IMR-90 (cell line): Measurements from ENCODE around the gene SPATA17. TPM values are rescaled to one million over a fixed set of nuclear protein-coding genes. Genes with fewer than 3 reads are reported as not detected.

Experiments
- ATAC-seq: fragments of 200-7000 bp; cut with Tn5 transposase; 2 replicates; pipeline ENCODE4 v1.9.1; 2020; ENCODE audit warnings: low read depth, mild to moderate bottlenecking, moderate library complexity
- BruUV-seq: library from RNA; stranded (reverse); fragments of 400-500 nt; replicated peaks from 2 replicates; lab custom pipeline; 2021; lab: Mats Ljungman, UMichigan
- CTCF ChIA-PET: fragments of 300-600 bp; formaldehyde crosslinking; extraction: SDS; loops from one replicate; lab custom pipeline; 2021; ENCODE audit warnings: antibody characterized with exemption; lab: Yijun Ruan, JAX
- POLR2A ChIA-PET: fragments of 300-600 bp; sonication (Branson Sonifier 250); formaldehyde crosslinking; loops from one replicate; lab custom pipeline; 2022; ENCODE audit warnings: antibody characterized with exemption; ENCODE audit not compliant: unreplicated experiment; lab: Charles Lee
- DNase-seq: peaks from one replicate; pipeline ENCODE4 v3.0.0; 2013
- H2AFZ ChIP-seq: replicated peaks from 2 replicates; pipeline ENCODE3; 2013; ENCODE audit warnings: low read length, mild to moderate bottlenecking; ENCODE audit not compliant: poor library complexity
- H2AK5ac ChIP-seq: 2 replicates; pipeline ENCODE4 v1.6.1; 2013; ENCODE audit warnings: low read depth, low read length, inconsistent platforms
- H2AK9ac ChIP-seq: replicated peaks from 2 replicates; pipeline ENCODE3; 2013; ENCODE audit warnings: mild to moderate bottlenecking, low read depth, low read length, moderate library complexity; ENCODE audit not compliant: poor library complexity
- H2BK120ac ChIP-seq: 2 replicates; pipeline ENCODE4 v1.6.1; 2013; ENCODE audit warnings: low read depth, low read length, inconsistent platforms
- H2BK15ac ChIP-seq: 3 replicates; pipeline ENCODE4 v1.6.1; 2013; ENCODE audit warnings: low read depth, low read length, inconsistent platforms
- H2BK20ac ChIP-seq: 2 replicates; pipeline ENCODE4 v1.6.1; 2013; ENCODE audit warnings: low read depth, mild to moderate bottlenecking, inconsistent platforms, low read length, moderate library complexity
- H2BK5ac ChIP-seq: 2 replicates; pipeline ENCODE4 v1.6.1; 2013; ENCODE audit warnings: mild to moderate bottlenecking, low read depth, low read length, inconsistent platforms; ENCODE audit not compliant: poor library complexity, severe bottlenecking
- H3K14ac ChIP-seq: replicated peaks from 2 replicates; pipeline ENCODE4 v1.6.1; 2013; ENCODE audit warnings: low read depth, low read length, inconsistent platforms
- H3K18ac ChIP-seq: 2 replicates; pipeline ENCODE4 v1.6.1; 2013; ENCODE audit warnings: low read depth, low read length, control low read depth
- H3K23ac ChIP-seq: 2 replicates; pipeline ENCODE4 v1.6.1; 2013; ENCODE audit warnings: low read depth, low read length, inconsistent platforms
- H3K27ac ChIP-seq: 2 replicates; pipeline ENCODE4 v1.5.1; 2013; ENCODE audit warnings: mild to moderate bottlenecking, control low read depth, low read length; ENCODE audit not compliant: insufficient read depth
- H3K27me3 ChIP-seq: 2 replicates; pipeline ENCODE4 v1.6.1; 2013; ENCODE audit warnings: low read length; ENCODE audit not compliant: control insufficient read depth, insufficient read depth
- H3K36me3 ChIP-seq: 2 replicates; pipeline ENCODE4 v1.6.1; 2013; ENCODE audit warnings: low read length, mixed read lengths; ENCODE audit not compliant: control insufficient read depth, insufficient read depth
- H3K4ac ChIP-seq: 2 replicates; pipeline ENCODE4 v1.6.1; 2013; ENCODE audit warnings: low read depth, low read length, inconsistent platforms
- H3K4me1 ChIP-seq: 2 replicates; pipeline ENCODE4 v1.6.1; 2013; ENCODE audit warnings: low read length, mixed read lengths; ENCODE audit not compliant: control insufficient read depth, insufficient read depth
- H3K4me2 ChIP-seq: 2 replicates; pipeline ENCODE4 v1.6.1; 2013; ENCODE audit warnings: low read depth, mild to moderate bottlenecking, control low read depth, low read length, moderate library complexity
- H3K4me3 ChIP-seq: 2 replicates; pipeline ENCODE4 v1.5.1; 2013; ENCODE audit warnings: low read depth, mild to moderate bottlenecking, control low read depth, low read length, moderate library complexity; ENCODE audit not compliant: insufficient read depth
- H3K56ac ChIP-seq: 2 replicates; pipeline ENCODE4 v1.6.1; 2013; ENCODE audit warnings: low read length, inconsistent platforms; ENCODE audit not compliant: insufficient read depth; ENCODE audit errors: extremely low read depth
- H3K79me1 ChIP-seq, 2 experiments: 2 replicates each; pipeline ENCODE4 v1.6.1; 2013; ENCODE audit warnings: low read length in 2 of 2, inconsistent platforms in 1 of 2, low read depth in 1 of 2
- H3K9ac ChIP-seq: 2 replicates; pipeline ENCODE4 v1.6.1; 2013; ENCODE audit warnings: low read depth, low read length, control low read depth
- H3K9me1 ChIP-seq: 2 replicates; pipeline ENCODE4 v1.6.1; 2013; ENCODE audit warnings: low read length, inconsistent platforms; ENCODE audit not compliant: insufficient read depth
- H3K9me3 ChIP-seq: 2 replicates; pipeline ENCODE4 v1.6.1; 2013; ENCODE audit warnings: low read length; ENCODE audit not compliant: control insufficient read depth, insufficient read depth
- H4K20me1 ChIP-seq: 2 replicates; pipeline ENCODE4 v1.6.1; 2013; ENCODE audit warnings: low read length, inconsistent platforms; ENCODE audit not compliant: insufficient read depth
- H4K5ac ChIP-seq: 2 replicates; pipeline ENCODE4 v1.6.1; 2013; ENCODE audit warnings: mild to moderate bottlenecking, low read depth, low read length, control low read depth
- H4K8ac ChIP-seq, 2 experiments: 2 replicates each; pipeline ENCODE4 v1.6.1; 2013; ENCODE audit warnings: low read depth in 2 of 2, low read length in 2 of 2, control low read depth in 1 of 2, inconsistent platforms in 1 of 2
- H4K91ac ChIP-seq: 2 replicates; pipeline ENCODE4 v1.6.1; 2013; ENCODE audit warnings: low read depth, low read length, inconsistent platforms; ENCODE audit not compliant: insufficient read depth
- CEBPB ChIP-seq: IDR thresholded peaks from 2 replicates; pipeline ENCODE4 v1.6.1; 2012; ENCODE audit warnings: low read depth, low read length, improper control_type of control experiment
- CHD1 ChIP-seq: IDR thresholded peaks from 2 replicates; pipeline ENCODE4 v1.6.1; 2012; ENCODE audit warnings: low read depth, low read length, improper control_type of control experiment
- FOS ChIP-seq: fragments of 150-350 bp; IDR thresholded peaks from 2 replicates; pipeline ENCODE4 v1.6.1; 2016; ENCODE audit warnings: low read depth, low read length
- MAFK ChIP-seq: IDR thresholded peaks from 2 replicates; pipeline ENCODE4 v1.6.1; 2012; ENCODE audit warnings: low read depth, low read length, improper control_type of control experiment
- MAZ ChIP-seq: IDR thresholded peaks from 2 replicates; pipeline ENCODE4 v1.6.1; 2012; ENCODE audit warnings: low read depth, mild to moderate bottlenecking, low read length, improper control_type of control experiment, moderate library complexity, borderline replicate concordance
- MXI1 ChIP-seq: IDR thresholded peaks from 2 replicates; pipeline ENCODE4 v1.6.1; 2012; ENCODE audit warnings: low read depth, mild to moderate bottlenecking, low read length, moderate library complexity, borderline replicate concordance
- NFE2L2 ChIP-seq: fragments of 150-350 bp; IDR thresholded peaks from 2 replicates; pipeline ENCODE4 v1.6.1; 2016; ENCODE audit warnings: low read depth, mild to moderate bottlenecking, low read length
- POLR2A ChIP-seq: IDR thresholded peaks from 2 replicates; pipeline ENCODE4 v1.6.1; 2012; ENCODE audit warnings: mild to moderate bottlenecking, low read depth, low read length
- RCOR1 ChIP-seq: IDR thresholded peaks from 2 replicates; pipeline ENCODE4 v1.6.1; 2012; ENCODE audit warnings: mild to moderate bottlenecking, low read length, improper control_type of control experiment; ENCODE audit not compliant: insufficient replicate concordance
- RFX5 ChIP-seq: IDR thresholded peaks from 2 replicates; pipeline ENCODE4 v1.8.0; 2012; ENCODE audit warnings: low read depth, mild to moderate bottlenecking, low read length, moderate library complexity
- WGBS, 2 experiments: methylation state at CpG; one replicate each; pipeline versions ENCODE4 v1.1.5 to v1.1.7; 2013; ENCODE audit warnings: missing lambda C conversion rate in 2 of 2; ENCODE audit not compliant: insufficient read length in 1 of 2; ENCODE audit errors: extremely low coverage in 2 of 2; 5-methylcytosine and 5-hydroxymethylcytosine counted together
- dilution Hi-C: fragments of 300-500 bp; cut with HindIII; formaldehyde crosslinking; loops from one replicate; pipeline ENCODE4 v1.14.3; 2018; ENCODE audit warnings: low sequenced_read_pairs; ENCODE audit not compliant: unreplicated experiment
- in situ Hi-C: fragments of 300-500 bp; cut with MboI; formaldehyde crosslinking; loops from 3 replicates; pipeline ENCODE4 v1.14.3; 2019; ENCODE audit warnings: low sequenced_read_pairs, inconsistent platforms, mixed read lengths
- intact Hi-C: fragments of 100-400 bp; cut with micrococcal nuclease; formaldehyde crosslinking; loops from 2 replicates; pipeline ENCODE4 v1.10.0; 2022
- polyA plus RNA-seq, 3 experiments: library from polyadenylated mRNA; depleted of rRNA; stranded (reverse); fragments of >200 nt; gene quantifications; 2 replicates each; pipeline ENCODE4 v1.2.3, GENCODE V29; 2012; ENCODE audit warnings: low replicate concordance in 1 of 3
- total RNA-seq: library from RNA; depleted of rRNA; stranded (reverse); fragments of >200 nt; gene quantifications from 2 replicates; pipeline ENCODE4 v1.2.3, GENCODE V29; 2012
- TF ChIP-seq, protein P1 (sequence below): conservative IDR thresholded peaks from 2 replicates; pipeline ENCODE4 v1.5.1; 2012; ENCODE audit warnings: mild to moderate bottlenecking, low read depth, low read length, improper control_type of control experiment
- TF ChIP-seq, protein P2 (sequence below): fragments of 150-350 bp; IDR thresholded peaks from 2 replicates; pipeline ENCODE4 v1.6.1; 2017; ENCODE audit warnings: mild to moderate bottlenecking, antibody characterized with exemption, low read length, low read depth
- TF ChIP-seq, protein P3 (sequence below): fragments of 150-350 bp; IDR thresholded peaks from 2 replicates; pipeline ENCODE4 v1.6.1; 2016; ENCODE audit warnings: low read depth, mild to moderate bottlenecking, low read length, moderate library complexity, borderline replicate concordance

Gene SPATA17
- total and polyA plus RNA-seq, 2 of the 4 experiments (the other 2 are of a cell fraction): 0.03 to 0.18 TPM

DNA sequence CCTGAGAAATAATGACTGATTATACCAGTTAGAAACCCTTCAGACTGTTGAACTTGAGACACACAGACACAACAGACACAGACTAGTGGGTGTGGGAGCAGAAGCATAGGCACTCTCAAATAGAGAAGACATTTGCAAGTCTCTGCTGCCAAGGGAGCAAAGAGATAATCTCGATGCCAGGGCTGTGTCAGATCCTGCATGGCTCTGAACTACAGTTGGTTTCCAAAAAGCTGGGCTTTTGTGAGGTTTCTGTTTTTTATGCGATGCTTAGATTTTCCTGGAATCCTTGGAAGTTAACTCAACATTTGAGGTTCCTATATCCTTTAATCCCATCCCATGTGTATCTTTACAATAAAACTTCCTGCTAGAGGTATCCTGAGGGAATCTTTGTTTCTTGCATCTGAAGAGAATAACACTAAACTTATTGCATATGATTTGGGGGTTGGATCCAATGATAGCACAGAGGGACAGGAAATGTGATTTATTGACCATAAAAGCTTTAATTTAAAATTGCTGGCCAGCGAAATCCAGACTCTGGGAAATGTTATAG is 236.4 kb downstream of the SPATA17 start:
- POLR2A ChIA-PET: no interaction called here
- Histone ChIP-seq H3K27me3 (no peaks in the 10 kb centered on the region), H4K8ac (no peak overlapping the region), H3K4me2 (no peak overlapping the region), H3K27ac (no peak overlapping the region), H2BK5ac (no peak overlapping the region), H4K91ac (no peak overlapping the region), H3K4me1 (no peaks in the 10 kb centered on the region), H2BK120ac (no peak overlapping the region), H3K4me3 (no peak overlapping the region), H3K9me3 (no peaks in the 10 kb centered on the region), H3K9me1 (no peaks in the 10 kb centered on the region), H3K14ac (no peak overlapping the region), H3K36me3 (no peaks in the 10 kb centered on the region), H3K9ac (no peak overlapping the region), H3K23ac (no peak overlapping the region), H2AFZ (no peak overlapping the region), H3K4ac (no peak overlapping the region), H2BK15ac (no peak overlapping the region), H2AK5ac (no peak overlapping the region), H4K5ac (no peak overlapping the region), H2BK20ac (no peak overlapping the region), H4K20me1 (no peaks in the 10 kb centered on the region), H3K79me1 (no peaks in the 10 kb centered on the region), H3K56ac (no peak overlapping the region), H2AK9ac (no peak overlapping the region), H3K18ac (no peak overlapping the region)
- TF ChIP-seq, protein P1, sequence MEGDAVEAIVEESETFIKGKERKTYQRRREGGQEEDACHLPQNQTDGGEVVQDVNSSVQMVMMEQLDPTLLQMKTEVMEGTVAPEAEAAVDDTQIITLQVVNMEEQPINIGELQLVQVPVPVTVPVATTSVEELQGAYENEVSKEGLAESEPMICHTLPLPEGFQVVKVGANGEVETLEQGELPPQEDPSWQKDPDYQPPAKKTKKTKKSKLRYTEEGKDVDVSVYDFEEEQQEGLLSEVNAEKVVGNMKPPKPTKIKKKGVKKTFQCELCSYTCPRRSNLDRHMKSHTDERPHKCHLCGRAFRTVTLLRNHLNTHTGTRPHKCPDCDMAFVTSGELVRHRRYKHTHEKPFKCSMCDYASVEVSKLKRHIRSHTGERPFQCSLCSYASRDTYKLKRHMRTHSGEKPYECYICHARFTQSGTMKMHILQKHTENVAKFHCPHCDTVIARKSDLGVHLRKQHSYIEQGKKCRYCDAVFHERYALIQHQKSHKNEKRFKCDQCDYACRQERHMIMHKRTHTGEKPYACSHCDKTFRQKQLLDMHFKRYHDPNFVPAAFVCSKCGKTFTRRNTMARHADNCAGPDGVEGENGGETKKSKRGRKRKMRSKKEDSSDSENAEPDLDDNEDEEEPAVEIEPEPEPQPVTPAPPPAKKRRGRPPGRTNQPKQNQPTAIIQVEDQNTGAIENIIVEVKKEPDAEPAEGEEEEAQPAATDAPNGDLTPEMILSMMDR: no peak
- TF ChIP-seq RCOR1 (no peak), MAZ (no peak), POLR2A (no peak), CHD1 (no peak), CEBPB (no peak), MXI1 (no peak), FOS (no peak), RFX5 (no peak), MAFK (no peak), NFE2L2 (no peak)
- TF ChIP-seq, protein P2, sequence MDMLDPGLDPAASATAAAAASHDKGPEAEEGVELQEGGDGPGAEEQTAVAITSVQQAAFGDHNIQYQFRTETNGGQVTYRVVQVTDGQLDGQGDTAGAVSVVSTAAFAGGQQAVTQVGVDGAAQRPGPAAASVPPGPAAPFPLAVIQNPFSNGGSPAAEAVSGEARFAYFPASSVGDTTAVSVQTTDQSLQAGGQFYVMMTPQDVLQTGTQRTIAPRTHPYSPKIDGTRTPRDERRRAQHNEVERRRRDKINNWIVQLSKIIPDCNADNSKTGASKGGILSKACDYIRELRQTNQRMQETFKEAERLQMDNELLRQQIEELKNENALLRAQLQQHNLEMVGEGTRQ: no peak
- TF ChIP-seq, protein P3, sequence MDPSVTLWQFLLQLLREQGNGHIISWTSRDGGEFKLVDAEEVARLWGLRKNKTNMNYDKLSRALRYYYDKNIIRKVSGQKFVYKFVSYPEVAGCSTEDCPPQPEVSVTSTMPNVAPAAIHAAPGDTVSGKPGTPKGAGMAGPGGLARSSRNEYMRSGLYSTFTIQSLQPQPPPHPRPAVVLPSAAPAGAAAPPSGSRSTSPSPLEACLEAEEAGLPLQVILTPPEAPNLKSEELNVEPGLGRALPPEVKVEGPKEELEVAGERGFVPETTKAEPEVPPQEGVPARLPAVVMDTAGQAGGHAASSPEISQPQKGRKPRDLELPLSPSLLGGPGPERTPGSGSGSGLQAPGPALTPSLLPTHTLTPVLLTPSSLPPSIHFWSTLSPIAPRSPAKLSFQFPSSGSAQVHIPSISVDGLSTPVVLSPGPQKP: no peak
- BruUV-seq: no TSS peak
- intact Hi-C loops (no loop called here), in situ Hi-C loops (no loop called here), dilution Hi-C loops (no loop called here)
- WGBS, 2 experiments: no CpG with 5 or more reads among the region's 3 CpGs
- no peak for ATAC-seq
- no peak for DNase-seq
- CTCF ChIA-PET: no interaction called here
